Right cardiac atrium (tissue), 5 donors: ENCODE results near the gene WNT3A. TPM values are rescaled to one million over a fixed set of nuclear protein-coding genes. Genes with fewer than 3 reads are reported as not detected.
A peak's percentile ranks its signal among the peaks of the same experiment; 100 is the strongest.
"Not testable (repeated sequence)": the region's sequence is repeated elsewhere in the genome, so short reads cannot be mapped to it uniquely, and the experiment has no call there.

Experiments used
- ATAC-seq, 2 donors: fragments of 200-7000 bp; cut with Tn5 transposase; one replicate each; pipeline versions ENCODE4 v1.8.0 to v1.9.1; 2020; ENCODE audit warnings: moderate library complexity in 2 of 2, mild to moderate bottlenecking in 1 of 2
- DNase-seq, 3 donors: peaks; one replicate each; pipeline ENCODE4 v3.0.0-alpha.2; 2020
- H3K27ac ChIP-seq: one replicate; pipeline ENCODE4 v1.5.1; 2013; ENCODE audit warnings: mild to moderate bottlenecking, low read length, control low read depth, moderate library complexity
- H3K27me3 ChIP-seq: one replicate; pipeline ENCODE4 v1.6.1; 2013; ENCODE audit not compliant: control insufficient read depth, insufficient read depth
- H3K4me1 ChIP-seq: one replicate; pipeline ENCODE4 v1.6.1; 2013; ENCODE audit warnings: low read length; ENCODE audit not compliant: control insufficient read depth, insufficient read depth
- H3K4me3 ChIP-seq: one replicate; pipeline ENCODE4 v1.5.1; 2013; ENCODE audit warnings: low read length, control low read depth
- H3K9me3 ChIP-seq: one replicate; pipeline ENCODE4 v1.6.1; 2013; ENCODE audit warnings: low read length; ENCODE audit not compliant: control insufficient read depth
- WGBS: extraction: QIAGEN DNeasy Blood & Tissue Kit; methylation state at CpG from one replicate; pipeline ENCODE4 v1.1.7; 2013; 5-methylcytosine and 5-hydroxymethylcytosine counted together
- intact Hi-C, 4 donors: fragments of 100-400 bp; cut with DNase I; formaldehyde crosslinking; loops; one replicate each; pipeline versions ENCODE4 v1.11.0 to v1.14.0; 2022 to 2023
- polyA plus RNA-seq: library from polyadenylated mRNA; stranded (reverse); fragments of 200-250 nt; gene quantifications from one replicate; pipeline ENCODE4 v1.2.3, GENCODE V29; 2013
- total RNA-seq, 4 donors: library from RNA; stranded (reverse); fragmentation: NEBNext Ultra II Directional; extraction: Animal tissue kit (Norgen Biotek cat#: 25700); gene quantifications; one replicate each; pipeline ENCODE4 v1.2.1, GENCODE V29; 2021
- donor health status: healthy with polysubstance abuse.
- donor health status: DM: no; HTN: yes; CAD: no.
- donor health status: DM: no; HTN: no; CAD: no.
- donor health status: DM: no; HTN: yes; CAD: no; lungs with severe emphysema.
- donor health status: DM: yes; HTN: yes; CAD: no.

Gene WNT3A
- total and polyA plus RNA-seq, 5 donors = not detected

DNA sequence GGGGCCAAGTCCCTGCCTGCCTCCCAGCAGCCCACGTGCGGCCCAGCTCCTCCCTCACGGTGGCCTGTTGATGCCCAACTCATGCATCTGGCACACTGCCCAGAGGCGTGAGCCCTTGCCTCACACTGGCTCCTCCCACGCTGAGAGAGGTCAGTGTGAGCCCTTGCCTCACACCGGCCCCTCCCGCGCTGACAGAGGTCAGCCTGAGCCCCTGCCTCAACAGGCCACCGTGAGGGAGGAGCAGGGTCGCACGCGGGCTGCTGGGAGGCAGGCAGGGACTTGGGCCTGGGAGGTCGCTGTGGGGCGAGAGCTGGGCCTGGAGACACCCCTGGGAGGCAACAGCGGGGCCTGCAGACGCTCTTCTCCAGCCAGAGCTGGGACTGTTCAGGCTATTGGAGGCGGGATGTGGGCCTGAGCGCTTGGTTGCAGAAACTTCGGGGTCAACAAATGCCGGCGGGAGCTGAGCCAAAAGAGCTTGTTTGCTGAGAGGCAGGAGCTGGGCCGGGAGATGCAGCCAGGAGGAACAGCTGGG, 33.9 kb upstream of the WNT3A start:
- 71% methylated on average over 22 of the region's 22 CpGs for WGBS
- H3K9me3 ChIP-seq, H3K4me3 ChIP-seq, ATAC-seq, H3K27ac ChIP-seq, H3K4me1 ChIP-seq, intact Hi-C loops, H3K27me3 ChIP-seq: not testable (repeated sequence)
- peak; percentile 74 to 78 (median 77) for DNase-seq

- ATAC-seq, H3K27ac ChIP-seq, intact Hi-C loops, DNase-seq, H3K4me1 ChIP-seq, H3K4me3 ChIP-seq, H3K9me3 ChIP-seq, H3K27me3 ChIP-seq: not testable (repeated sequence)
- WGBS = 92% methylated on average over 32 of the region's 32 CpGs
Observed at GRCh38 chr1:227973724-227974288, 33.0 kb upstream of the WNT3A start.

DNA sequence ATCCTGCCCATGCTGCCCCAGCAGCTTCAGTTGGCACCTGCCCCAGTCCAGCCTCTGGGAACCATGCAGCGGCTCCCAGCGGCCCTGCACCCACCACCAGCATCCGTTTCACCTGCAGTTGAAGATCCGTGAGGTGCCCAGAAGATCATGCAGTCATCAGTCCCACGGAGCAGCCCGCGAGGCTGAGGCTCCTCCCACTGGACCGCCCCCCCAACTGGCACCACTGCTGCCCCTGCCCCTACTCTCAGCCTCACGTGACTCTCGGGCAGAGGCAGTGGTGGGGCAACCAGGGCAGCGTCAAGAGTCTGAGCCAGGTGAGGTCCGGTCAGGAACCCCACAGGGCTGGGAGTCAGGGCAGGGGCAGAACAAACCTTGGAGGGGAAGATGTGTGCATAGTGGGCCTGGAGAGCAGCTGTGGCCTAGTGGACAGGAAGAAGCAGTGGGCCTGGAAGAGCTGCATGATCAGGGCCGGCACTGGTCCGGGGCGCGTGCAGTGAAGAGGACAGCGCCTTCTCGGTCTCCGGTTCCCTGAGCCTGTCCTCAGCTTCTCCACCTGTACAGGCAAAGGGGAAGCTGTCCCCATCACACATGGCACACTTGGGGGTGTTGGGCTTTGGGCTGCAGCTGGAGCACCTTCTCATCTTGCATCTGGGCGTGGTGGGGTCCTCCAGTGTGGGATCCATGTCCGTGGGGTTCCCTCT, 31.1 kb upstream of the WNT3A start:
- WGBS = 81% methylated on average over 18 of the region's 21 CpGs
- H3K4me1 ChIP-seq, DNase-seq, H3K9me3 ChIP-seq, H3K4me3 ChIP-seq, H3K27ac ChIP-seq, intact Hi-C loops, H3K27me3 ChIP-seq, ATAC-seq: not testable (repeated sequence)

GRCh38 chr1:227987181-227987580, 19.6 kb upstream of the WNT3A start:
- no peaks in the 10 kb centered on the region for H3K9me3 ChIP-seq
- H3K27me3 ChIP-seq = no peaks in the 10 kb centered on the region
- ATAC-seq (no peak), DNase-seq (no peak)
- H3K4me3 ChIP-seq = no peak overlapping the region
- intact Hi-C loops = no loop called here
- H3K27ac ChIP-seq = no peak overlapping the region
- WGBS = 94% methylated on average over 2 of the region's 2 CpGs
- H3K4me1 ChIP-seq = no peaks in the 10 kb centered on the region

GRCh38 chr1:227994632-227995300, 12.0 kb upstream of the WNT3A start:
- H3K4me1 ChIP-seq = no peaks in the 10 kb centered on the region
- H3K9me3 ChIP-seq = peaks cover 4% of the 10 kb centered on the region
- no peak overlapping the region for H3K27ac ChIP-seq
- no peak overlapping the region for H3K4me3 ChIP-seq
- 65% methylated on average over 7 of the region's 7 CpGs for WGBS
- H3K27me3 ChIP-seq = no peaks in the 10 kb centered on the region
- intact Hi-C loops = no loop called here
- ATAC-seq = no peak
- DNase-seq = no peak

DNA sequence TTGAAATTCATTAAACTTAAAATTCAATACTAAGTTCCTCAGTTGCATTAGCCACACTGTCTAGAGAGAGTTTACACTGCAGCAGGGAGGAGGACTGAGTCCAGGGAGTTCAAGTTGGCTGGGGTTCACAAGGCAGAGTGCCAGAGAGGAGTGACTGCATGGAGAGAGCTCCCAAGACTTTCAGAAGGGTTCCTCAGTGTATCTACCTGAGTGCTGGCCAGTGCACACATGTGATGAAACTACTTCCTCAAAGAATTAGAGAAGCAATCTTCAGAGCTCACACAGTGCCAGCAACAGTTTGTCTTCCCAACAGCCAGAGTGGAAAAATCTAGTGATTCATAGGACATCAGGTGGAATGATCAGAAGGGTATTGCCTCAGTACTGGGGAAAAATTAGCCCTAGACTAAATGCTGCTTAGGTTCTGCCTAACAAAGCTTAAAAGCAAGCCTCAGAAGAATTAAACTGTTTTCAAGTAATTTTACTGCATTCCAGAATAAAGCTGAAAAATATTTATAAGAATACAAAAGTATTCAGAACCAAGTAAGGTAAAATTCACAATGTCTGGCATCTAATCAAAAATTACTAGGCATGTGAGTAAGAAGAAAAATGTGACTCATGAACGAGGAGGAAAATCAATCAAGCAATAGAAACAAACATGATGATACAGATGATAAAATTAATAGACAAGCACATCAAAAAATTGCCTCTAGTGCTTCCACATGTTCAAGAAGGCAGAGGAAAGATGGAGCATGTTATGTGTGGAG, 10.4 kb upstream of the WNT3A start:
- ATAC-seq (no peak), DNase-seq (no peak)
- no peak overlapping the region for H3K4me3 ChIP-seq
- intact Hi-C loops = no loop called here
- no peaks in the 10 kb centered on the region for H3K27me3 ChIP-seq
- no peak overlapping the region for H3K27ac ChIP-seq
- no peaks in the 10 kb centered on the region for H3K4me1 ChIP-seq
- WGBS = 16% methylated on average over 1 of the region's 1 CpG
- peaks cover 4% of the 10 kb centered on the region for H3K9me3 ChIP-seq

GRCh38 chr1:227998374-227999055, 8.3 kb upstream of the WNT3A start:
- DNase-seq (no peak), ATAC-seq (no peak)
- Histone ChIP-seq H3K27me3 (no peaks in the 10 kb centered on the region), H3K27ac (no peak overlapping the region), H3K4me1 (no peaks in the 10 kb centered on the region), H3K9me3 (peaks cover 4% of the 10 kb centered on the region), H3K4me3 (no peak overlapping the region)
- intact Hi-C loops = no loop called here
- 63% methylated on average over 6 of the region's 6 CpGs for WGBS

- H3K9me3 ChIP-seq = peaks cover 4% of the 10 kb centered on the region
- peak; percentile 57 to 79 (median 79) for DNase-seq
- 22% methylated on average over 7 of the region's 7 CpGs for WGBS
- H3K27me3 ChIP-seq = no peaks in the 10 kb centered on the region
- no peak overlapping the region for H3K27ac ChIP-seq
- H3K4me1 ChIP-seq = no peaks in the 10 kb centered on the region
- intact Hi-C loops = no loop called here
- H3K4me3 ChIP-seq = no peak overlapping the region
- peak; percentile 74 to 86 for ATAC-seq
Observed at GRCh38 chr1:227999056-227999930, 7.5 kb upstream of the WNT3A start.

DNA sequence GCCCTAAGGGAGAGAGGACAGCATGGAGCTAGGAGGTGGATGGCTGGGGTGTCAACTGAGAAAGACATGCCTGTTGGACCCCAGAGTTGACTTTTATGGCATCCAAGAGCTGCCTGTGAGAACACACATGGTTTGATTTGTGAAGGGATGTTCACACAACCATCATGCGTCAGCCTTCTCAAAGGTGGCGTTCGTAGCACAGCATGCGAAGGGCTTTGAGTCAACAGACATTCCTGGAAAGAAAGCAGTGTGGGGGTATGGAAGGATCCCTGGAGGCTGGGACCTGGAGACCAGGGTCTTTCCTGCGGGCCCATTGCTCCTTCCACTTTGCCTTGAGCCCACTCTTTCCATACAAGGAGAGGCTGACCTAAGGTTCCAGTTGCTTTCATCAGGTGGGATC, 6.4 kb upstream of the WNT3A start:
- ATAC-seq = no peak
- 91% methylated on average over 5 of the region's 5 CpGs for WGBS
- intact Hi-C loops = no loop called here
- Histone ChIP-seq H3K4me3 (no peak overlapping the region), H3K4me1 (no peaks in the 10 kb centered on the region), H3K9me3 (peaks cover 4% of the 10 kb centered on the region), H3K27me3 (no peaks in the 10 kb centered on the region), H3K27ac (no peak overlapping the region)
- no peak for DNase-seq
